NCI-H524 treated with DMSO at 0.1 percent for 48 hours (cell line): Measurements from ENCODE around the gene CAVIN1.
A peak's percentile ranks its signal among the peaks of the same experiment; 100 is the strongest.
"Not testable (repeated sequence)": the region's sequence is repeated elsewhere in the genome, so short reads cannot be mapped to it uniquely, and the experiment has no call there.

Experiments used
- DNase-seq: peaks from one replicate; lab custom pipeline; 2025; lab: John Stamatoyannopoulos, UW

Gene CAVIN1

GRCh38 chr17:42422958-42423712 is at the start of gene CAVIN1:
CAVIN1 (minus strand) TSS chr17:42423256; CDS start chr17:42423097, 159 bp downstream.
- no peak for DNase-seq

GRCh38 chr17:42467889-42468288 is 44.8 kb upstream of the CAVIN1 start:
- no peak for DNase-seq

- DNase-seq, result no peak
Observed at GRCh38 chr17:42463976-42464400, 40.9 kb upstream of the CAVIN1 start.

GRCh38 chr17:42460371-42460770 is 37.3 kb upstream of the CAVIN1 start:
- no peak for DNase-seq

- peak; percentile 21 for DNase-seq
Observed at GRCh38 chr17:42459801-42460281, 36.8 kb upstream of the CAVIN1 start.

- no peak for DNase-seq
Observed at GRCh38 chr17:42459256-42459800, 36.3 kb upstream of the CAVIN1 start.

GRCh38 chr17:42458497-42459255 is 35.6 kb upstream of the CAVIN1 start, which contains the start of gene ATP6V0A1:
ATP6V0A1 (plus strand) TSS chr17:42458878; CDS start chr17:42460895, 2,017 bp downstream.
- DNase-seq, result peak; percentile 73

- DNase-seq, result no peak
Observed at GRCh38 chr17:42457107-42457792, 34.2 kb upstream of the CAVIN1 start.

- DNase-seq, result no peak
Observed at GRCh38 chr17:42456223-42457106, 33.4 kb upstream of the CAVIN1 start.

- DNase-seq, result not testable (repeated sequence)
Observed at GRCh38 chr17:42454987-42455386, 31.9 kb upstream of the CAVIN1 start.

- no peak for DNase-seq
Observed at GRCh38 chr17:42453439-42453838, 30.4 kb upstream of the CAVIN1 start.

- not testable (repeated sequence) for DNase-seq
Observed at GRCh38 chr17:42451270-42451669, 28.2 kb upstream of the CAVIN1 start.

GRCh38 chr17:42449838-42450237 is 26.8 kb upstream of the CAVIN1 start:
- not testable (repeated sequence) for DNase-seq

GRCh38 chr17:42449176-42449575 is 26.1 kb upstream of the CAVIN1 start:
- DNase-seq, result not testable (repeated sequence)

- DNase-seq, result no peak
Observed at GRCh38 chr17:42442196-42442565, 19.1 kb upstream of the CAVIN1 start.

GRCh38 chr17:42441371-42442195 is 18.5 kb upstream of the CAVIN1 start:
- DNase-seq, result no peak

- no peak for DNase-seq
Observed at GRCh38 chr17:42438600-42439567, 15.8 kb upstream of the CAVIN1 start.

- peak; percentile 77 for DNase-seq
Observed at GRCh38 chr17:42436391-42436790, 13.3 kb upstream of the CAVIN1 start.

- DNase-seq, result no peak
Observed at GRCh38 chr17:42431758-42432161, 8.7 kb upstream of the CAVIN1 start.
